CD14-positive monocyte (primary cell): ENCODE measurements around the gene GRIK3. TPM values are rescaled to one million over a fixed set of nuclear protein-coding genes. Genes with fewer than 3 reads are reported as not detected.

Experiments
- DNase-seq, 3 donors: peaks; one replicate each; pipeline ENCODE4 v3.0.0-alpha.2; 2011 to 2022
- H2AFZ ChIP-seq: 2 replicates; pipeline ENCODE4 v1.6.0; 2012; ENCODE audit warnings: mild to moderate bottlenecking, low read depth, low read length, inconsistent platforms; ENCODE audit not compliant: insufficient read depth, poor library complexity, severe bottlenecking
- H3K27ac ChIP-seq, 2 donors: 1 replicate in 1 of 2; 2 replicates in 1 of 2; pipeline ENCODE4 v1.5.1; 2012 to 2013; ENCODE audit warnings: low read length in 2 of 2, control low read depth in 1 of 2, inconsistent platforms in 1 of 2, low read depth in 1 of 2, mild to moderate bottlenecking in 1 of 2
- H3K27me3 ChIP-seq, 2 donors: one replicate each; pipeline versions ENCODE4 v1.6.0 to v1.6.1; 2011 to 2013; ENCODE audit warnings: low read length in 2 of 2; ENCODE audit not compliant: control insufficient read depth in 2 of 2, insufficient read depth in 2 of 2
- H3K36me3 ChIP-seq, 2 donors: replicated peaks in 1 of 2; 1 replicate in 1 of 2; 2 replicates in 1 of 2; pipeline versions ENCODE4 v1.5.1 to v1.6.1; 2012 to 2013; ENCODE audit warnings: low read length in 2 of 2, control low read depth in 1 of 2, inconsistent platforms in 1 of 2, mild to moderate bottlenecking in 1 of 2; ENCODE audit not compliant: insufficient read depth in 2 of 2, control insufficient read depth in 1 of 2
- H3K4me1 ChIP-seq, 2 donors: 1 replicate in 1 of 2; 2 replicates in 1 of 2; pipeline versions ENCODE4 v1.5.1 to v1.6.1; 2012 to 2013; ENCODE audit warnings: low read length in 2 of 2, control low read depth in 1 of 2, inconsistent platforms in 1 of 2, mild to moderate bottlenecking in 1 of 2, moderate library complexity in 1 of 2; ENCODE audit not compliant: insufficient read depth in 2 of 2, control insufficient read depth in 1 of 2
- H3K4me2 ChIP-seq: replicated peaks from 2 replicates; pipeline ENCODE3; 2012; ENCODE audit warnings: low read length, moderate library complexity, mild to moderate bottlenecking; ENCODE audit not compliant: poor library complexity, severe bottlenecking; ENCODE audit errors: extremely low read depth
- H3K4me3 ChIP-seq, 3 experiments: fragments of 200-600 bp in 1 of 3; sonication (generic) in 1 of 3; replicated peaks in 1 of 3; 1 replicate in 2 of 3; 2 replicates in 1 of 3; pipeline ENCODE4 v1.5.1; 2011 to 2013; ENCODE audit warnings: low read length in 3 of 3, mild to moderate bottlenecking in 3 of 3, control low read depth in 2 of 3, low read depth in 2 of 3, inconsistent platforms in 1 of 3, moderate library complexity in 1 of 3
- H3K79me2 ChIP-seq: 2 replicates; pipeline ENCODE4 v1.6.0; 2012; ENCODE audit warnings: mild to moderate bottlenecking, control low read depth, inconsistent platforms, low read length, moderate library complexity; ENCODE audit not compliant: insufficient read depth
- H3K9ac ChIP-seq: 2 replicates; pipeline ENCODE4 v1.6.0; 2017; ENCODE audit warnings: low read length, mild to moderate bottlenecking; ENCODE audit not compliant: insufficient read depth, poor library complexity, severe bottlenecking
- H3K9me3 ChIP-seq, 2 donors: replicated peaks in 1 of 2; 1 replicate in 1 of 2; 2 replicates in 1 of 2; pipeline versions ENCODE4 v1.5.1 to v1.6.1; 2012 to 2013; ENCODE audit warnings: low read length in 2 of 2, control low read depth in 1 of 2; ENCODE audit not compliant: control insufficient read depth in 1 of 2, insufficient read depth in 1 of 2
- H4K20me1 ChIP-seq: 2 replicates; pipeline ENCODE4 v1.6.0; 2012; ENCODE audit warnings: mild to moderate bottlenecking, low read length, control low read depth, moderate library complexity; ENCODE audit not compliant: insufficient read depth
- H3K27ac Mint-ChIP-seq, 7 donors: one replicate each; pipeline ENCODE4 v1.8.0; 2020; ENCODE audit warnings: mild to moderate bottlenecking in 7 of 7, mixed read lengths in 7 of 7, moderate library complexity in 6 of 7, inconsistent platforms in 2 of 7
- H3K27me3 Mint-ChIP-seq, 3 donors: one replicate each; pipeline ENCODE4 v1.8.0; 2021 to 2022; ENCODE audit warnings: low read depth in 3 of 3, mild to moderate bottlenecking in 3 of 3, mixed read lengths in 3 of 3, moderate library complexity in 3 of 3, inconsistent platforms in 1 of 3
- H3K36me3 Mint-ChIP-seq, 2 donors: one replicate each; pipeline ENCODE4 v1.8.0; 2020; ENCODE audit warnings: mixed read lengths in 2 of 2, inconsistent platforms in 1 of 2, mild to moderate bottlenecking in 1 of 2
- H3K4me1 Mint-ChIP-seq: one replicate; pipeline ENCODE4 v1.8.0; 2020; ENCODE audit warnings: mild to moderate bottlenecking, mixed read lengths
- H3K4me3 Mint-ChIP-seq, 2 donors: one replicate each; pipeline ENCODE4 v1.8.0; 2020; ENCODE audit warnings: mild to moderate bottlenecking in 2 of 2, mixed read lengths in 2 of 2, moderate library complexity in 1 of 2
- H3K9me3 Mint-ChIP-seq, 7 donors: one replicate each; pipeline ENCODE4 v1.8.0; 2020 to 2022; ENCODE audit warnings: mixed read lengths in 7 of 7, mild to moderate bottlenecking in 6 of 7, moderate library complexity in 6 of 7, inconsistent platforms in 2 of 7
- CTCF ChIP-seq: fragments of 200-600 bp; IDR thresholded peaks from one replicate; pipeline ENCODE4 v1.8.0; 2022; ENCODE audit warnings: antibody characterized with exemption, mild to moderate bottlenecking
- WGBS: methylation state at CpG from one replicate; pipeline ENCODE4 v1.1.5; 2013; ENCODE audit warnings: missing lambda C conversion rate; ENCODE audit not compliant: insufficient coverage; 5-methylcytosine and 5-hydroxymethylcytosine counted together
- intact Hi-C, 2 donors: fragments of 100-400 bp; cut with micrococcal nuclease; formaldehyde crosslinking; loops; one replicate each; pipeline versions ENCODE4 v1.15.0 to v1.15.1; 2023
- polyA plus RNA-seq, 3 donors: library from polyadenylated mRNA; depleted of rRNA in 1 of 3; unstranded in 2 of 3; stranded (reverse) in 1 of 3; fragments of 300-500 nt in 2 of 3; fragments of >200 nt in 1 of 3; fragmentation: Illumina TruSeq in 2 of 3; gene quantifications; 1 replicate in 2 of 3; 2 replicates in 1 of 3; pipeline ENCODE4 v1.2.3, GENCODE V29; 2012 to 2021

Gene GRIK3
- polyA plus RNA-seq, 3 donors = not detected

- H3K36me3 Mint-ChIP-seq = no peaks in the 10 kb centered on the region
- intact Hi-C loops = no loop called here
- H3K27me3 Mint-ChIP-seq = peaks cover 5 to 8% (median 7%) of the 10 kb centered on the region in 3 donors
These were observed 168.8 kb downstream of the GRIK3 start for GRCh38 chr1:36865602-36865900.

GRCh38 chr1:36864823-36865601 is 169.3 kb downstream of the GRIK3 start:
- no peaks in the 10 kb centered on the region for H3K36me3 Mint-ChIP-seq

More at GRCh38 chr1:36865602-36865900, 168.8 kb downstream of the GRIK3 start:
- H3K9ac ChIP-seq = no peak overlapping the region
- H3K9me3 ChIP-seq = no peaks in the 10 kb centered on the region
- no peak for DNase-seq
- H3K27ac ChIP-seq = no peak overlapping the region
- TF ChIP-seq CTCF = no peak
- no peaks in the 10 kb centered on the region for H3K4me1 Mint-ChIP-seq
- no peak overlapping the region for H3K4me3 ChIP-seq
- H3K79me2 ChIP-seq = no peaks in the 10 kb centered on the region
- H4K20me1 ChIP-seq = no peaks in the 10 kb centered on the region
- WGBS = 75% methylated on average over 1 of the region's 1 CpG
- no peak overlapping the region for H2AFZ ChIP-seq
- no peak overlapping the region for H3K4me3 Mint-ChIP-seq
- no peaks in the 10 kb centered on the region for H3K27me3 ChIP-seq
- H3K4me1 ChIP-seq = no peaks in the 10 kb centered on the region
- no peaks in the 10 kb centered on the region for H3K36me3 ChIP-seq
- H3K4me2 ChIP-seq = no peak overlapping the region
- H3K9me3 Mint-ChIP-seq = no peaks in the 10 kb centered on the region
- H3K27ac Mint-ChIP-seq = no peak overlapping the region

More at GRCh38 chr1:36864823-36865601, 169.3 kb downstream of the GRIK3 start:
- no peak for DNase-seq
- Histone ChIP-seq H3K36me3 (no peaks in the 10 kb centered on the region), H3K9me3 (no peaks in the 10 kb centered on the region), H3K27ac (no peak overlapping the region), H4K20me1 (no peaks in the 10 kb centered on the region), H3K4me1 (no peaks in the 10 kb centered on the region), H3K79me2 (no peaks in the 10 kb centered on the region), H3K4me3 (no peak overlapping the region), H3K27me3 (no peaks in the 10 kb centered on the region), H2AFZ (no peak overlapping the region), H3K4me2 (no peak overlapping the region), H3K9ac (no peak overlapping the region)
- Mint-ChIP-seq H3K4me3 (no peak overlapping the region), H3K27ac (no peak overlapping the region), H3K4me1 (no peaks in the 10 kb centered on the region), H3K27me3 (peaks cover 5 to 8% (median 7%) of the 10 kb centered on the region in 3 donors), H3K9me3 (no peaks in the 10 kb centered on the region)
- no peak for TF ChIP-seq CTCF
- intact Hi-C loops = no loop called here
- WGBS = 73% methylated on average over 5 of the region's 11 CpGs
